ENCODE data around the gene LMBR1.

Gene LMBR1

DNA sequence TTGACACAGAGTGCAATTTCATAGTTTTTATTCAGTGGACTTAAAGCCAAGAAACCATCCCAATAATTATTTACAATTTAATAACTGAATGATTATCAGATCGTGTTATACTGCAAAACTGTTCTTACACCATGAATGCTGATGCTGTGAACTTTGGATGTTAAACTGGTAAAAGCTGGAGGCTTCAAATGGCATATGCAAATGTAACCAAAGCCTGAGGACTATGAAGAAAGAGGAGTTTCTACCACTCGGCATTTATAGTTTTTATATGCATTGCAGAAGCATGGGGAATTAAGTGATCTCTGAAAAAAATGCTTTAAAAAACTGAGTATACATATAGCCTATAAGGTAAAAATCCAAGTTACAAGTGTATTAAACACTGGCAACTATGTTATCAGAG lies 210.1 kb downstream of the LMBR1 start:
- DNase-seq, result no peak

DNA sequence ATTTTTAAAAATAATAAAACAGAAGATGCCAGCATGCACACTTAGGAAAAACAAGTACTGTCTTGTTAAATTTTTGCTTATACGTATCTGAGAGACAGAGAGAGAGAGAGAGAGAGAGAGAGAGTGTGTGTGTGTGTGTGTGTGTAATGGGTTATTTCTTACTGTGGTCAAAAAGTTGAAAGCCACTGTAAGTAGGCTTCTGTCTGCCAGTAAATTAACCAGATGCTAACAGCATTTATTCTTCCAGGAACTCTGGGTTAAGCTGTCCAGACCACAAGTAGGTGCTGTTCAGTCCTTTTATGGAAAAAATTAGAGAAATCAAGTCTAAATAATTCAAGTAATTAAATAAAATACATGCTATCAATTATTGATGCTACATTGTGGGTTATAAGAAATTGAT lies 212.7 kb downstream of the LMBR1 start:
- no peak for DNase-seq

DNA sequence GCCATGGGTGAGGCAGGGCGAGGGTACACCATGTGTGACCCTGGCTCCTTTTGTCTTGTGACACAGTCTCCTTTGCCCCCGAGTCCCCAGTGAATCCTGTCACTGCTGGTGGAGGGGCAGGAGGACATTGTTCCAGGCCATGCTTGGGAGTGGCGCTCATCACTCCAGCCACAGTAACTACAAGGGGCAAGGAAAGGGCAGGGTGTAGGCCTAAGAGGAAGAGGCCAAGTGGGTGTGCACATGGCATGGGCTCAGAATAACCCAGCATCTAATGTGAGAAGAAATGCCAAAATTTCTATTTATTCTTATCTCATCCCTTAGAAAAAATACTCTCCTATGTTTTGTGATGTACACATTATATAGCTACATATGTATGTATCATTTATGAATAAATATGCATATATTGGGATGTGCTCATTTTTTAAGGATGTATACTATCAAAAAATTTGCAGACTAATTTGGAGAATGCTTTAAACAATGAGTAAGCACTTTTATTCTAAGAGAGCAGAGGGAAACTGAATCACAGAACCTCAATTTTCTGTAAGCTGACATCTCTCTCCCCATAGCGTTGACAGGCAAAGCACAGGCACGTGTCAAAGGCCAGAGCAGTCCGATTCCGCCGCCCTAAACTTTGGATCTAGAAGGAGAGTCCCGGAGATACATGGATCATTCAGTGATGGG lies 215.5 kb downstream of the LMBR1 start:
- DNase-seq, result no peak

DNA sequence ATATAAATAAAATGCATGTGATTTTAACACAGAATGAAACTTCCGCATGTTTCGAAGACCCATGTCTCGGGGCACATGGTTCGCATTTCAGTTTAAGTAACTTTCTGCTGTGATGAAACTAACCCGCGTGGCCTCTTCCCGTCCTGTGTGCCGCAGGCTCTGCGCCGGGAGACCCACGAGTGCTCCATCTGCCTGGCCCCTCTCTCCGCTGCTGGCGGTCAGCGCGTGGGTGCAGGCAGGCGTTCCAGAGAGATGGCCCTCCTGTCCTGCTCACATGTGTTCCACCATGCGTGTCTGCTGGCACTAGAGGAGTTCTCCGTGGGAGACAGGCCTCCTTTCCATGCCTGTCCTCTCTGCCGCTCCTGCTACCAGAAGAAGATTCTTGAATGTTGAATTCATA lies 216.7 kb downstream of the LMBR1 start:
- DNase-seq, result no peak

DNA sequence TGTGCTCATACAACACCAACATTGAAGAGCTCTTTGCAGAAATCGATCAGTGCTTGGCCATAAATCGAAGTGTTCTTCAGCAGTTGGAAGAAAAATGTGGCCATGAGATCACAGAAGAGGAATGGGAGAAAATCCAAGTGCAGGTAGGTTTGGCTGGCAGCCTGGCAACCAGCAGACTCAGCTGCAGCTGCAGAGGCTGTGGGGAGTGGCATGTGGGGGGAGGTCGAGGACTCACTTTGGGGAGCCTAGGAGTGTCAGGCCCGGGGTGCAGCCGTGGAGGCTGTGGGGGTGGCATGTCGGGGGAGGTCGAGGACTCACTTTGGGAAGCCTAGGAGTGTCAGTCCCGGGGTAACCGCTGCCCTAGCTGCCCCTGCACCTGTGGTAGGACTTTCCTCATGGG lies 217.3 kb downstream of the LMBR1 start:
- DNase-seq, result no peak

DNA sequence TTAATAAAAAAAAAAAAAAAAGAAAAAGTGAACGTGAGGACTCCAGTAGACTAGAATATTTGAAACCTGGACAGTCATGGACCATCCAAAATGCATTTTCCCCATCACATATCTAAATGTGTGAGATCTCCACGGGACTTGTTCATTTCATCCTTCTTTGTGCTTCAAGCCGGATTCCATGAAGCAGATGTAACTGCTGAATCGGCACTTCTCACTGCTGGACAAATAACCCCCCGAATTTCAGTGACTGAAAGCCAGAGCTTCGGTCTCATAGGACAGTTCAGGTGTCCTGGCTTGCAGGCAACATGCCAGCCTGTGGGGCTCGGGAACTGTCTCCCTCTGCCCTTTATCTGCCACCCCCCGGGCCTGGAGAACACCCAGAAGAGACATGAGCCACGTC lies 219.1 kb downstream of the LMBR1 start:
- no peak for DNase-seq

DNA sequence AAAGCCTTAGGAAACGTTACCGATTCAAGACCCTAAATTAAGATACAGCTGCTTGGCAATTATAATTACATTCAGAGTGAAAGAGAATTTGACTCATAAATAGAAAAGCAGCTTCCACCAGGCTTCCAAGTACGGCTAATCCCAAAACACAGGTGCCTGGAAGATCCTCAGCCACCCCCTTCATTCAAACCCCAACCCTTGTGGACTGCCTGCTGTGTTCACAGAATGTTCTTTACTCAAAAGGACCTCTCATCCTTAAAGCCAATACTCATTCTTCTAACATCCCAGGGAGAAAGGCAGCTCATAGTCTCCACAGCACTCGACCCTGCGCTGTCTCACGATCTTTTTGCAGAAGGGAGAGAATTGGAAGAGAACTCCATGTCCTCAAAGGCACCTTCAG lies 219.5 kb downstream of the LMBR1 start:
- DNase-seq, result no peak

DNA sequence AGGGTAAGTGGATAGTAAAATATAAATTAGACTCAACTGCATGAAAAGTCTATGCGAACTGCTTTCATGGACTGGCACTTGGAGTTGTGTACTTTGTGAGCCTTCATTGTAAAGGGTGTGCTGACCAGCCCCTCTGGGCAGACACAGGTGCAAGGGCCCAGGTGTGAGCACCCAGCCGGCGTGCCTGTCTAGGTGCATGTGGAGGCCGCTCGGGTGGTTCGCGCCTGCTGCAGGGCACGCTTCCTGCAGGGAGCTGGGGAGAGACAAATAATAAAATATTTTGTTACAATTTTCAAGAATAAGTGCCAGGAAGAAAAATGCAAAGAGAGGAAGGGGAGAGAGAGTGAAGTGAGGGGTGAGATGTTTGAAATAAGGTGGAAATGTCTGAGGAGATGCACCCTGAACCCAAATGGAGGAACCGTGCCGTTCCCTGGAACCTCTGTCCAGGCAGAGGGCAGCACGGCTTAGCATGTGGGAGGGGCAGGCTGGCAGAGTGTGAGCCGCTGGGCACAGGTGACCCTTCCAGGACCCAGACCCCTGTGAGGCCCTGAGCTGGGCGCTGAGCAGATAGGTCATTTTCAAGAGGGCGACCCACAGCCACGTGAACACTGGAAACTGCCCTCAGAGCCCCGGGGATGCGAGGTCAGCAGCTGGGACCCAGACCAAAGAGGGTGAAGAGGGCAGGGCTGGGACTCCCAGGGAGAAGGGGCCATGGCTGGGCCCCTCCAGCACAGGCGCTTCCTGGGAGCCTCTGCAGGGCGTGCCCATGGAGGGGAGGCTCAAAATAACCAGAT lies 223.8 kb downstream of the LMBR1 start:
- DNase-seq, result no peak

DNA sequence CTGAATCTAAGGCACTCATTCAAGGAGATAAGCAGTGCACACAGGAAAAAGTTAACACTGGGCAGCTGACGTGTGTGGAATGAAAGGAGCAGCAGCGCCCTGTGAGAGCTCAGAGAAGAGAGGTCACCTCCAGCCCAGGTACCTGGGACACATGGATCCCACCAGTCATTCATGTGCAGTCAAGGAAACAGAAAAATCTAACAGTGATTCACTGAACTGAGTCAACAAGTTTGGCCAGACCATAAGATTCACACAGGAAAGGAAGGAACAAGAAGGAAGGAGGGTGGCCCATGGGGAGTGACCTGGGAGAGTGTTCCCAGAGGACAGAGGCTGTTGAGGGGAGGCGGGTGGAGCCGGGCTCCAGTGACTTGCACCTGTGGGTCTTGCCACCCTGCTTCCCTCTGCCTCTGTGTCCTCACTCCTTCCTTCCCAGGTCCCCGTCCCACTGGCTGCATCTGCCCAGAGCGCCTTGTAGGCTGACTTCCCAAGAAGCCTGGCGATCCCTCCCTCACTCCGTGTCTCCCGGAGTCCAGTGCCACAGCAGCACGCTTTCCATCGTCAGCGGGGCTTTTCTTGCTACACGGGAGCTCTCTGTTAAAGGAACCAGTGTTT lies 224.7 kb downstream of the LMBR1 start:
- no peak for DNase-seq

DNA sequence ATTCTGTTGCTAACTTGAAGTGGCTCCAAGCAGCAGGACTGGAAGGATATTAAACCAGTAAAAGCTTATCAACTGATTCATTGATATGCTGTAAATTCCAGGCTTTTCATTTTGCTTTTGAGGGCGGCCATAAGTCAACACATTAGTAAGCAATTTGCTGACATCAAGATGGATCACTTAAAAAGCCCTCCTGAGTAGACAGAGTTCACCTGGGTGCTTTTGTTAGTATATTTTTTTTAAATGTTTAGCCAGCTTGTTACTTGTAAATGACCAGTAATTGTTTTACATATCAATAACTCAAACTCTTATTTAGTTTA lies 225.9 kb downstream of the LMBR1 start:
- DNase-seq, result no peak

DNA sequence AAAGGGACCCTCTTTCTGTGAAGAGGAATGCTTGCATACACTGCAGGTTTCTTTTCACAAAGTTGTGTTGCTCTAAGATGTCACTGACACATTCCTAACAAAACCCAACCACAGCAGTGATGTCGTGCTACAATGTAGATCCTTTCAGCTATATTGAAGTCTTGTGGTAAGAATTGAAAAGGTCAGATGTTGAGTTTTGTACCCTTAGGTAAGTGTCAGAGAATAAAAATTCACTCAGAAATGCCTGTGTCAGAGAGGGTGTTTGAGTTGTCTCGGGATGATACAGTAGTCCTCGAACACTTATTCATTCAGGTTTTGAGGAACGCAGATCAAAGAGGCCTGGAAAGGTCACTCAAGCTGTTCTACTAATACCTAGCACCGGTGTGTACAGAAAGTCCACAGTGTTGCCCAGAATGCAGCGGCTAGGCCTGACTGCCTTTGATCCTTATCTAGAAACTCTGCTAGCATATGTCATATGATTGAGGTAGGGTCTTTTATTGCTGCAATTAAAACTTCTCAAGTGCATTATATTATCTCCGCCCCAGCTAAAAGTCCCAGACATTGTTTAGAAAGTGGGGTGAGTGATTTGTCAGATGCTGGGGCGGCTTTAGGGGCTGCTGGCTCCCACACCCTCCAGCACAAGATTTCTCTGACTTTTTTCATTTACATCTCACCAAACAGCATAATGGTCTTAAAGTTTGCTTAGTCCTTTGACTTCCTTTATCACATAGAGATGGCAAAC lies 226.4 kb downstream of the LMBR1 start:
- no peak for DNase-seq

DNA sequence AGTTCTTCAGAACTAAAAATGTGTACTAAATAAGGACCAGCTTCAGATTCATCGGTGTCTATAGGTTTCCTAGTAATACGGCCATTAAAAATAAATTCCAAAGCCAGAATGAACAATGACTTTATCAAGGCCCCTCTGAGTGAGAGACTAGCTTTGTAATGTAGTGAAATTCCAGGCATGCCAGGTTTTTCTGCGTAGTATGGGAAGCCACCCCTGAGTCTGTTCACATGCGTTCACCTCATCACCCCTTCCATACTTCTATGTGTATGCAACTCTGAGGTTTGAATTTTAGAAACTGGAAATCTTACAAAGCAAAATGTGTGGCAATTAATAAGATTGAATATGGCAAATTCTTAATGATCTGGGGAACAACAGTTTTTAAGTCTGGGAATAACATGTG lies 227.9 kb downstream of the LMBR1 start:
- DNase-seq, result no peak

DNA sequence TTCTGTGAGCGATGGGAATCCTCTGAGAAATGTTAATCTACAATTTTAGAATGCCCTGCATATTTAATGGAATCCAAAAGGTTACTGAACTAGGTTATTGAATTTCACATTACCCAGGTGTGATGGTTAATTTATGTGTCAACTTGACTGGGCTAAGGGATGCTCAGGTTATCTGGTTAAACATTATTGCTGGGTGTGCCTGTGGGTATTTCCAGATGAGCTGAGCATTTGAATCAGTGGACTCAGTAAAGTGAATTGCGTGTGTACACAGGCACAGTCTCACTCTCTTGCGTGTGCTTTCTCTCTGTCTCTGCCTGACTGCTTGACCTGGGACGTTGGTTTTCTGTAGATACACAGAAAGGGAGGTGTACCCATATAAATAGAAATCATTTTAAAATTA lies 230.7 kb downstream of the LMBR1 start:
- DNase-seq, result no peak

DNA sequence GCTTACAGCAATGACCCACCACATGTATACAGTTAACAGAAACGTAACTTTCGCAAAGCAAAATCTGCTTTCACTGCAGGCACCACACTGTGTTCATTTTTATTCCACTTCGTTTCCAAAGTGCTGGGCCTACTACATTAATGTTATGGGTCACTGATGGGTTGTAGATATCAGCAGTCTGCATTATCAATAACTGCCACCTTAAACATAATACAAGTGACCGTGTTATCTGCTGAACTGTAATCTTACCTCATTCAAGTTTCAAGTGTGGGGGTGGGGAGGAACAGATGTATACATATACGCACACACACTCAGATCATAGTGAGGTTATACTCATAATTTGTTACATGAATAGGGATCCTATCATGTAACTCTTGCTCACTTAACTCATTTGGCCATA lies 231.3 kb downstream of the LMBR1 start:
- DNase-seq, result no peak

DNA sequence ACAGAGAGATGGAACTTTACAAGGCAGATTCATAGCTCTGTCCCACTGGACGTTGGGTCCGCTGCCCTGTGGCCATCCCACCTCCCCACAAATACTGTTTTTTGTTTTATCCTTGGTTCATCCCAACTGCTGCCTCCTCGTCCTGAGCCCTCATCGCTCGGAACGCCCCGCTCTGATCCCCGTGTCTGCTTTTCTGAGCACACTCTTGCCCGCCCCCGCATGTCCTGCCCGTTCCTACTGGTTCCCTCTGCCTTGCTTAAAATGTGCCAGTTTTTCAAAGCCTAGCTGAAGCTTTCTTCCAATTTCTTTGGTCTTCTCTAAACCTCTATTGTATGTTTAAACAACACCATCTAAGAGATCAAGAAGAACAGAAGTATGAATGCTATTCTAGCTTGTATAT lies 233.0 kb downstream of the LMBR1 start:
- DNase-seq, result no peak

DNA sequence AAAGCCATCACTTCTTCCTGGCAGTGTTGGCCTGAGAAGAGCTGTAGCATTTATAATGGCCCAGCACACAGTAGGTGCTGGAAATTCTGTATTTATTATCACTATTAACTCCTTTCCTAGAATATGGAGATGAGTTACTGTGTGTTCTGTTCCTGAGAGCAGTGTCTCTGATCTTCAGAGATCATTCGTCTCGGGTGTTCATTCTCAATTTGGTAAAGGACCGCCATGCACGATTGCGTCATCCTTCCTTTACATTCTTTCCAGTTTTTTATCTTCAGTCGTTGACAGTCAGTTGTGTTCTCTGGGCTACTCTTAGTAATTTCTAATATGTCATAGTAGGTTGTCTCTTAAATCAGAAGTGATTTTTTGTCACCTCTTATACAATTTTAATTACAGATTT lies 233.8 kb downstream of the LMBR1 start:
- no peak for DNase-seq

DNA sequence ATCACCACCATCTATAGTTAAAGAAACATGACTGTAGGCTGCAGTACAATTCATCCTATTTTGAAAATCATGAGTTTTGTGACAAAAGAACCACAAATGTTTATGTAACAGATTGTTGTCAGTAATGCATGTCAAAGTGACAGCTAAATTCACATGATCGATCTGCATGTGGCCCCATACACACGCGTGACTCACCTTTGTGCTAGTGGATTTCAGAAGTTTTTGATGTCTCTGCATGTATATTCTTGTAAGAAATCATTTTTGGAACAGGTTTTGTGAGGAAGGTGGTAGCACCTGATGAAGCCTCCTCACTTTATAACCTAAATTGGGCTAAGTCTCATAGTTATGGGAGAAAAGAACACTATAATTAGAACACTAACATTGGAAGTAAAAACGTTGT lies 235.3 kb downstream of the LMBR1 start:
- DNase-seq, result no peak

DNA sequence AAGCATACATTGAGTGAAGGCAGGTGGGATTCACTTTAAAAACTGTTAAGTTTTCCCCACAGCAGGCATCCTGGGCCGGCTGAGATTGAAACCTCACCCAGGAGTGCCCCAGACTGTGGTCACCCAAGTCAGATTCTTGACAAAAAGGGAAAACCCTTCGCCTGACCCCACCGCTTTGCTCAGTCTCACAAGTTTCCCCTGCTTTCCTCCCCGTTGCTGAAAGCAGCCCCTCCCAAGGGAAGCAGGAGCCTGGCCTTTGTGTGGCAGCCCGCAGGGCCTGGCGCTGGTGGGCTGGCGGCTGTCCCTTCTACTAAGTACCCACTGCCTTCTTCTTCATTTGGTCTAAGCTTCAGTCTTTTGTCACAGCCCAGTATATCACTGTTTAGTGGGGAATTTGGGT lies 236.4 kb downstream of the LMBR1 start:
- DNase-seq, result no peak

DNA sequence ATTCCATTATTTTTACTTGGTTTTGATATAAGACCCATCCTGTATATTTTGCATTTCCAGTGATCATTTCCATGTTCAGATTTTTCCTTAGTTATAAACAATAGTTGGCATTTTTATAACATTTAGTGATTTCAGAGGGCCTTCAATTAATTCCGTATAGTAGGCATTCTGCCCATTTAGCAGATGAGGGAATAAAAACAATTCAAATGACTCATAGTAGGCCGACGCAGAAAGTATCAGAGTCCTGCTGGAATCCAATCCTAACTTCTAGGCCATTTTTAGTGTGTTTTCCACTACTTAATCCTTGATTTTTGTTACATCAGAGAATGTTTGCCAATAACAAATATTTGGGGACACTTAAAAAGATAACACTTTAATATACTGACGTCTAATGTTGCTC lies 237.0 kb downstream of the LMBR1 start:
- DNase-seq, result no peak

DNA sequence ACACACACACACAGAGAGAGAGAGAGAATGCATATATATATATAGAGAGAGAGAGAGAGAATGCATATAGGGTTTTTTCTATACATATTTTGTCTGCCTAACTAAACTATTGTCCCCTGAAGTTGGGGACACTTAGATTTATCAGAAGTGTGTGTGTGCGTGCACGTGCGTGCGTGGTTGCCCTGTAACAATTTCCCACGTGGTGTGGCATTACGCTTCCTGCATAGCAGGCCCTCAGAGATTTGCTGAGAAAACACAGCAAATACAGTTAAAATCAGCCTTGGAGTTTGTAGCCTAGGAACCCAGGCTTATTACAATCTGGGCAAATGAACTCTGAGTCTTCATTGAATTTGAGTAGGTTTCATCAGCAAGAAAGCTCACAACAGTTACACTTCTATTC lies 237.7 kb downstream of the LMBR1 start:
- DNase-seq, result no peak

DNA sequence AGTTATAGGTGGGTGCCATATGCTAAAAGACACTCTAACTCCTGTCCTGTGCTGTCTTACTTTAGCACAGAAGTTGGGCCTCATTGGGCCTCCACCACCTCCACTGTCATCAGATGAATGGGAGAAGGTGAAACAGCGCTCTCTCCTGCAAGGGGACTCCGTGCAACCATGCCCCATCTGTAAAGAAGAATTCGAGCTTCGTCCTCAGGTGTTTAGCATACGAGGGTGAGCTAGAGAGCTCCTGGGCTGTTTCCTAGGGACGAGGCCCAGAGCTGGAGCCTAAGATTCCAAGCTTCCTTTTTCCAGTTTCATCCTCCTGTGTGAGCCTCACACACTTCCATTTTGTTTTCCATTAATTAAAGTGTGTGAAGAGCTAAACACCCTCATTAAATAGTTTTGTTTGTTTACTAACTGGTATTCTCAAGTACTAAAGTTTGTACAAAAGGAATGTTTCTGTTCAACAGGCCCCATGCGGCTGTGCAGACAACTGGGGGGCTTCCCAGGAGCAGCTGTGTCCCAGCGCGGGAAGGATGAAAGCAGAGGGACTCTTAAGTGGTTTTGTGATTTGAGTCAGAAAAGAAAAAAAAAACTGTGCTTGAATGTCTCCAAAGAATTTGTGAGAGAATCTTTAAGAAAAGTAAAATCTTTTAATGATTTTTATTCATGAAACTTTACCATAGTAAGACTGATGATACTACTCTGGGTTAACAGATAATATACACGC lies 238.3 kb downstream of the LMBR1 start:
- DNase-seq, result no peak

DNA sequence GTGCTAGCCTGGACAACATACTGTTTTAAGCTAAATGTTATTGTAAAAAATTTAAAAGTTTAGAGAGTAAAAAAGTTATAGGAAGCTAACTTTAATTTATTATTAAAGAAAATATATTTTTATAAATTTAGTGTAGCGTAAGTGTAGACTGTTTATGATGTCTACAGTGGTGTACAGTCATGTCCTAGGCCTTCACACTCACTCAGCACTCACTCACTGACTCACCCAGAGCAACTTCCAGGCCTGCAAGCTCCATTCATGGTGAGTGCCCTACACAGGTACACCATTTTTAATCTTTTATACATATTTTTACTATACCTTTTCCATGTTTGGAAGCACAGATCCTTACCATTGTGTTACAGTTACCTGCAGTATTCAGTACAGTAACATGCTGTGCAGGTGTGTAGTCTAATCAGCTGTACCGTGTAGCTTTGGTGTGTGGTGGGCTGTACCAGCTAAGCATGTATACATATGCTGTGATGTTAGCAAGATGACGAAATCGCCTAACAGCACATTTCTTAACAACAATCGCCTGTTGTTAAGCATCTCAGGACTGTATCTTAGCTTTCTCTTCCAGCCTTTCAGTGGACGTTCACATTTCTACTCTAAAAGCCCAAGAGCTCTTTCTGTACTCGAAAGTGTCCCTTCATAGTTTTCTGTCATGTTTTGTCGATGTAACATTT lies 240.0 kb downstream of the LMBR1 start:
- DNase-seq, result no peak

DNA sequence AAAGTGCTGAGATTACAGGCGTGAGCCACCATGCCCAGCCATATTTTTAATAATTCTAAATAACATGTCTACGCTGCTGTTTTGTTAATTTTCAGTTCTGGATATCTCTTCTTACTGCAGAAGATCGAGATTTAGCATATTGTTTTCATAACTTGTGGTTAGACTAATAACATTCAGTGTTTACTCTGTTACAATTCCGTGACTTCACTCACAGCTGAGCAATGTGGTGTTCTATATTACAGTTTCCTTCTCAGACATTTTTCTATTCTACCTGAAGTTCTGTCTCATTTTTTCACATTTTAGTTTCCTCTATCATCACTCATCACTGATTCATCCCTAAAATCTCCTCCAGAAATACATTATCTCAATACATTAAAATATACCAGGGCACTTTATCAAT lies 241.5 kb downstream of the LMBR1 start:
- no peak for DNase-seq

Data from NCI-H446 treated with DMSO at 0.1 percent for 48 hours (cell line).